CD14-positive monocyte (primary cell): ENCODE measurements around the gene CTRB1. TPM values are rescaled to one million over a fixed set of nuclear protein-coding genes. Genes with fewer than 3 reads are reported as not detected.

Experiments used
- DNase-seq, 3 donors: peaks; one replicate each; pipeline ENCODE4 v3.0.0-alpha.2; 2011 to 2022
- H2AFZ ChIP-seq: 2 replicates; pipeline ENCODE4 v1.6.0; 2012; ENCODE audit warnings: mild to moderate bottlenecking, low read depth, low read length, inconsistent platforms; ENCODE audit not compliant: insufficient read depth, poor library complexity, severe bottlenecking
- H3K27ac ChIP-seq, 2 donors: 1 replicate in 1 of 2; 2 replicates in 1 of 2; pipeline ENCODE4 v1.5.1; 2012 to 2013; ENCODE audit warnings: low read length in 2 of 2, control low read depth in 1 of 2, inconsistent platforms in 1 of 2, low read depth in 1 of 2, mild to moderate bottlenecking in 1 of 2
- H3K27me3 ChIP-seq, 2 donors: one replicate each; pipeline versions ENCODE4 v1.6.0 to v1.6.1; 2011 to 2013; ENCODE audit warnings: low read length in 2 of 2; ENCODE audit not compliant: control insufficient read depth in 2 of 2, insufficient read depth in 2 of 2
- H3K36me3 ChIP-seq, 2 donors: replicated peaks in 1 of 2; 1 replicate in 1 of 2; 2 replicates in 1 of 2; pipeline versions ENCODE4 v1.5.1 to v1.6.1; 2012 to 2013; ENCODE audit warnings: low read length in 2 of 2, control low read depth in 1 of 2, inconsistent platforms in 1 of 2, mild to moderate bottlenecking in 1 of 2; ENCODE audit not compliant: insufficient read depth in 2 of 2, control insufficient read depth in 1 of 2
- H3K4me1 ChIP-seq, 2 donors: 1 replicate in 1 of 2; 2 replicates in 1 of 2; pipeline versions ENCODE4 v1.5.1 to v1.6.1; 2012 to 2013; ENCODE audit warnings: low read length in 2 of 2, control low read depth in 1 of 2, inconsistent platforms in 1 of 2, mild to moderate bottlenecking in 1 of 2, moderate library complexity in 1 of 2; ENCODE audit not compliant: insufficient read depth in 2 of 2, control insufficient read depth in 1 of 2
- H3K4me2 ChIP-seq: replicated peaks from 2 replicates; pipeline ENCODE3; 2012; ENCODE audit warnings: low read length, moderate library complexity, mild to moderate bottlenecking; ENCODE audit not compliant: poor library complexity, severe bottlenecking; ENCODE audit errors: extremely low read depth
- H3K4me3 ChIP-seq, 3 experiments: fragments of 200-600 bp in 1 of 3; sonication (generic) in 1 of 3; replicated peaks in 1 of 3; 1 replicate in 2 of 3; 2 replicates in 1 of 3; pipeline ENCODE4 v1.5.1; 2011 to 2013; ENCODE audit warnings: low read length in 3 of 3, mild to moderate bottlenecking in 3 of 3, control low read depth in 2 of 3, low read depth in 2 of 3, inconsistent platforms in 1 of 3, moderate library complexity in 1 of 3
- H3K79me2 ChIP-seq: 2 replicates; pipeline ENCODE4 v1.6.0; 2012; ENCODE audit warnings: mild to moderate bottlenecking, control low read depth, inconsistent platforms, low read length, moderate library complexity; ENCODE audit not compliant: insufficient read depth
- H3K9ac ChIP-seq: 2 replicates; pipeline ENCODE4 v1.6.0; 2017; ENCODE audit warnings: low read length, mild to moderate bottlenecking; ENCODE audit not compliant: insufficient read depth, poor library complexity, severe bottlenecking
- H3K9me3 ChIP-seq, 2 donors: replicated peaks in 1 of 2; 1 replicate in 1 of 2; 2 replicates in 1 of 2; pipeline versions ENCODE4 v1.5.1 to v1.6.1; 2012 to 2013; ENCODE audit warnings: low read length in 2 of 2, control low read depth in 1 of 2; ENCODE audit not compliant: control insufficient read depth in 1 of 2, insufficient read depth in 1 of 2
- H4K20me1 ChIP-seq: 2 replicates; pipeline ENCODE4 v1.6.0; 2012; ENCODE audit warnings: mild to moderate bottlenecking, low read length, control low read depth, moderate library complexity; ENCODE audit not compliant: insufficient read depth
- H3K27ac Mint-ChIP-seq, 7 donors: one replicate each; pipeline ENCODE4 v1.8.0; 2020; ENCODE audit warnings: mild to moderate bottlenecking in 7 of 7, mixed read lengths in 7 of 7, moderate library complexity in 6 of 7, inconsistent platforms in 2 of 7
- H3K27me3 Mint-ChIP-seq, 3 donors: one replicate each; pipeline ENCODE4 v1.8.0; 2021 to 2022; ENCODE audit warnings: low read depth in 3 of 3, mild to moderate bottlenecking in 3 of 3, mixed read lengths in 3 of 3, moderate library complexity in 3 of 3, inconsistent platforms in 1 of 3
- H3K36me3 Mint-ChIP-seq, 2 donors: one replicate each; pipeline ENCODE4 v1.8.0; 2020; ENCODE audit warnings: mixed read lengths in 2 of 2, inconsistent platforms in 1 of 2, mild to moderate bottlenecking in 1 of 2
- H3K4me1 Mint-ChIP-seq: one replicate; pipeline ENCODE4 v1.8.0; 2020; ENCODE audit warnings: mild to moderate bottlenecking, mixed read lengths
- H3K4me3 Mint-ChIP-seq, 2 donors: one replicate each; pipeline ENCODE4 v1.8.0; 2020; ENCODE audit warnings: mild to moderate bottlenecking in 2 of 2, mixed read lengths in 2 of 2, moderate library complexity in 1 of 2
- H3K9me3 Mint-ChIP-seq, 7 donors: one replicate each; pipeline ENCODE4 v1.8.0; 2020 to 2022; ENCODE audit warnings: mixed read lengths in 7 of 7, mild to moderate bottlenecking in 6 of 7, moderate library complexity in 6 of 7, inconsistent platforms in 2 of 7
- CTCF ChIP-seq: fragments of 200-600 bp; IDR thresholded peaks from one replicate; pipeline ENCODE4 v1.8.0; 2022; ENCODE audit warnings: antibody characterized with exemption, mild to moderate bottlenecking
- WGBS: methylation state at CpG from one replicate; pipeline ENCODE4 v1.1.5; 2013; ENCODE audit warnings: missing lambda C conversion rate; ENCODE audit not compliant: insufficient coverage; 5-methylcytosine and 5-hydroxymethylcytosine counted together
- intact Hi-C, 2 donors: fragments of 100-400 bp; cut with micrococcal nuclease; formaldehyde crosslinking; loops; one replicate each; pipeline versions ENCODE4 v1.15.0 to v1.15.1; 2023
- polyA plus RNA-seq, 3 donors: library from polyadenylated mRNA; depleted of rRNA in 1 of 3; unstranded in 2 of 3; stranded (reverse) in 1 of 3; fragments of 300-500 nt in 2 of 3; fragments of >200 nt in 1 of 3; fragmentation: Illumina TruSeq in 2 of 3; gene quantifications; 1 replicate in 2 of 3; 2 replicates in 1 of 3; pipeline ENCODE4 v1.2.3, GENCODE V29; 2012 to 2021

CTRB1 gene
- polyA plus RNA-seq, 3 donors, result not detected

- peaks cover 33 to 58% (median 35%) of the 10 kb centered on the region in 3 donors for H3K27me3 Mint-ChIP-seq
- WGBS, result 91% methylated on average over 11 of the region's 11 CpGs
- no peaks in the 10 kb centered on the region for H4K20me1 ChIP-seq
- H3K4me2 ChIP-seq, result no peak overlapping the region
- no peaks in the 10 kb centered on the region for H3K4me1 ChIP-seq
- no peak overlapping the region for H3K4me3 ChIP-seq
- H3K9ac ChIP-seq, result no peak overlapping the region
- peaks cover 8% of the 10 kb centered on the region for H3K4me1 Mint-ChIP-seq
- H3K4me3 Mint-ChIP-seq, result no peak overlapping the region
- peaks cover 0 to 15% of the 10 kb centered on the region in 2 donors for H3K27me3 ChIP-seq
- H3K36me3 Mint-ChIP-seq, result no peaks in the 10 kb centered on the region
- H3K36me3 ChIP-seq, result no peaks in the 10 kb centered on the region
- no peak for TF ChIP-seq CTCF
- H3K27ac Mint-ChIP-seq, result no peak overlapping the region
- no peak overlapping the region for H2AFZ ChIP-seq
- DNase-seq, result no peak
- peaks cover 0 to 5% (median 0%) of the 10 kb centered on the region in 7 donors for H3K9me3 Mint-ChIP-seq
- no peak overlapping the region for H3K27ac ChIP-seq
- intact Hi-C loops, result no loop called here
- H3K9me3 ChIP-seq, result no peaks in the 10 kb centered on the region
- H3K79me2 ChIP-seq, result no peaks in the 10 kb centered on the region
Observed at GRCh38 chr16:75217389-75217851, 1.4 kb upstream of the CTRB1 start.

DNA sequence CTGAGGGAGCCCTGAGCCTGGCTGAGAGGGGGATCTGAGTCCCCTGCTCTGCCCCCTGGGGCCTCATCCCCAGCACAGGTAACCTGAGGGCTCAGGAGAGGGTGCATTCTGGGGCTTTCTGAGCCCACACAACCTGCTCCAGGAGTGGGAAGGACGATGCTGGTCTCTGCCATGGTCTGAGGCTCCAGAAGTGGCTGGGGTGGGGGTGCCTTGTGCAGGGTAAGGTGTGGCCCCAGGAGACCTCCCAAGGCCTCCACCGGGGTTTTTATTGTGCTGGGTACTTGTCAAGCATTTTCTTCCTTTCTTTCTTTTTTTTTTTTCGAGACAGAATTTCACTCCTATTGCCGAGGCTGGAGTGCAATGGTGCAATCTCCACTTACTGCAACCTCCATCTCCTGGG lies 300 bp downstream of the CTRB1 start:
- TF ChIP-seq CTCF, result no peak
- Mint-ChIP-seq H3K27ac (no peak overlapping the region), H3K4me1 (peaks cover 8% of the 10 kb centered on the region), H3K4me3 (no peak overlapping the region), H3K27me3 (peaks cover 21 to 52% (median 35%) of the 10 kb centered on the region in 3 donors), H3K36me3 (no peaks in the 10 kb centered on the region), H3K9me3 (peaks cover 0 to 5% (median 0%) of the 10 kb centered on the region in 7 donors)
- Histone ChIP-seq H3K9me3 (no peaks in the 10 kb centered on the region), H3K27me3 (peaks cover 0 to 15% of the 10 kb centered on the region in 2 donors), H4K20me1 (no peaks in the 10 kb centered on the region), H3K27ac (no peak overlapping the region), H3K9ac (no peak overlapping the region), H3K4me2 (no peak overlapping the region), H3K36me3 (no peaks in the 10 kb centered on the region), H3K4me1 (no peaks in the 10 kb centered on the region), H3K4me3 (no peak overlapping the region), H2AFZ (no peak overlapping the region), H3K79me2 (no peaks in the 10 kb centered on the region)
- no peak for DNase-seq
- 53% methylated on average over 3 of the region's 4 CpGs for WGBS
- intact Hi-C loops, result no loop called here
